ENCODE measurements around the gene HOXA6. TPM values are rescaled to one million over a fixed set of nuclear protein-coding genes. Genes with fewer than 3 reads are reported as not detected.

HOXA6 gene
- total RNA-seq, 1 donor from 2014 or later, result not detected

GRCh38 chr7:27186668-27187474 is 39.3 kb upstream of the HOXA6 start:
- no peaks in the 10 kb centered on the region for H3K79me2 ChIP-seq (ENCODE audit: low read depth)
- no peak overlapping the region for H3K4me2 ChIP-seq
- DNase-seq (ENCODE audit: low spot score), result no peak
- peaks cover 100% of the 10 kb centered on the region for H4K20me1 ChIP-seq (ENCODE audit: low read depth)
- no peak overlapping the region for H3K4me3 ChIP-seq
- peaks cover 10% of the 10 kb centered on the region for H3K4me1 Mint-ChIP-seq
- H3K4me1 ChIP-seq, result peaks cover 14% of the 10 kb centered on the region
- no peak overlapping the region for H2AFZ ChIP-seq (replicated peaks)
- H3K27ac Mint-ChIP-seq, result no peak overlapping the region
- peaks cover 22% of the 10 kb centered on the region for H3K9me3 Mint-ChIP-seq
- peaks cover 100% of the 10 kb centered on the region for H3K27me3 ChIP-seq
- peaks cover 17% of the 10 kb centered on the region for H3F3A ChIP-seq (ENCODE audit: low read depth)
- H3K9ac ChIP-seq, result no peak overlapping the region
- no peak overlapping the region for H3K27ac ChIP-seq
- H3K4me3 Mint-ChIP-seq, result no peak overlapping the region
- no peaks in the 10 kb centered on the region for H3K36me3 Mint-ChIP-seq
- no peak for TF ChIP-seq CTCF (IDR thresholded peaks at IDR 0.05)
- no peak for TF ChIP-seq EZH2phosphoT487 (IDR thresholded peaks at IDR 0.05)
- peak; percentile 1 for TF ChIP-seq EZH2 (IDR thresholded peaks at IDR 0.05)
- H3K27me3 Mint-ChIP-seq (ENCODE audit: insufficient read depth, low read depth), result peaks cover 94% of the 10 kb centered on the region
- no peaks in the 10 kb centered on the region for H3K9me3 ChIP-seq (ENCODE audit: low read depth)
- no peaks in the 10 kb centered on the region for H3K36me3 ChIP-seq

GRCh38 chr7:27185854-27186667 is 38.5 kb upstream of the HOXA6 start:
- Histone ChIP-seq H3K27me3 (peaks cover 100% of the 10 kb centered on the region), H3K9me3 (ENCODE audit: low read depth) (no peaks in the 10 kb centered on the region), H2AFZ (replicated peaks) (no peak overlapping the region), H3K79me2 (ENCODE audit: low read depth) (no peaks in the 10 kb centered on the region), H3K4me2 (no peak overlapping the region), H3K36me3 (no peaks in the 10 kb centered on the region), H3K9ac (no peak overlapping the region), H3K4me1 (peaks cover 14% of the 10 kb centered on the region), H3K4me3 (no peak overlapping the region), H4K20me1 (ENCODE audit: low read depth) (peaks cover 100% of the 10 kb centered on the region), H3K27ac (no peak overlapping the region), H3F3A (ENCODE audit: low read depth) (peaks cover 17% of the 10 kb centered on the region)
- TF ChIP-seq EZH2 (IDR thresholded peaks at IDR 0.05) (peak; percentile 54), EZH2phosphoT487 (IDR thresholded peaks at IDR 0.05) (peak; percentile 63), CTCF (IDR thresholded peaks at IDR 0.05) (no peak)
- H3K27me3 Mint-ChIP-seq (ENCODE audit: insufficient read depth, low read depth), result peaks cover 94% of the 10 kb centered on the region
- H3K4me1 Mint-ChIP-seq, result peaks cover 10% of the 10 kb centered on the region
- no peak overlapping the region for H3K27ac Mint-ChIP-seq
- no peak overlapping the region for H3K4me3 Mint-ChIP-seq
- H3K9me3 Mint-ChIP-seq, result peaks cover 17% of the 10 kb centered on the region
- H3K36me3 Mint-ChIP-seq, result no peaks in the 10 kb centered on the region
- no peak for DNase-seq (ENCODE audit: low spot score)

GRCh38 chr7:27185013-27185853 is 37.7 kb upstream of the HOXA6 start, which contains the start of gene HOXA11:
TSS of gene HOXA11 (minus strand) at chr7:27185232. CDS start at chr7:27185144, 88 bp downstream.
- H3K36me3 ChIP-seq, result no peaks in the 10 kb centered on the region
- peaks cover 13% of the 10 kb centered on the region for H3K9me3 Mint-ChIP-seq
- H3F3A ChIP-seq (ENCODE audit: low read depth), result peaks cover 17% of the 10 kb centered on the region
- no peak within 1 kb of the TSS for H2AFZ ChIP-seq (replicated peaks)
- H3K4me2 ChIP-seq, result peak within 1 kb of the TSS; percentile 36
- H3K36me3 Mint-ChIP-seq, result no peaks in the 10 kb centered on the region
- DNase-seq (ENCODE audit: low spot score), result no peak
- H3K27me3 Mint-ChIP-seq (ENCODE audit: insufficient read depth, low read depth), result peaks cover 94% of the 10 kb centered on the region
- H3K27me3 ChIP-seq, result peaks cover 100% of the 10 kb centered on the region
- peaks cover 10% of the 10 kb centered on the region for H3K4me1 Mint-ChIP-seq
- H3K27ac ChIP-seq, result no peak within 1 kb of the TSS
- no peak within 1 kb of the TSS for H3K27ac Mint-ChIP-seq
- peaks cover 14% of the 10 kb centered on the region for H3K4me1 ChIP-seq
- H3K9ac ChIP-seq, result no peak within 1 kb of the TSS
- TF ChIP-seq EZH2phosphoT487 (IDR thresholded peaks at IDR 0.05) (no peak), EZH2 (IDR thresholded peaks at IDR 0.05) (no peak), CTCF (IDR thresholded peaks at IDR 0.05) (no peak)
- no peak within 1 kb of the TSS for H3K4me3 ChIP-seq
- peak within 1 kb of the TSS; percentile 71 for H3K4me3 Mint-ChIP-seq
- peaks cover 100% of the 10 kb centered on the region for H4K20me1 ChIP-seq (ENCODE audit: low read depth)
- no peaks in the 10 kb centered on the region for H3K79me2 ChIP-seq (ENCODE audit: low read depth)
- H3K9me3 ChIP-seq (ENCODE audit: low read depth), result no peaks in the 10 kb centered on the region

All from neural progenitor cell (in vitro differentiated cells).